Stimulated activated CD4-positive, alpha-beta T cell treated with anti-CD3 and anti-CD28 coated beads, Interleukin-1b, Interleukin-23, amount 100 ng/mL, for 48 hours (primary cell): ENCODE results near the gene PI4KA.
A peak's percentile ranks its signal among the peaks of the same experiment; 100 is the strongest.

Experiments
- DNase-seq: peaks from one replicate; pipeline ENCODE4 v3.0.0-alpha.2; 2020

The PI4KA gene

DNA sequence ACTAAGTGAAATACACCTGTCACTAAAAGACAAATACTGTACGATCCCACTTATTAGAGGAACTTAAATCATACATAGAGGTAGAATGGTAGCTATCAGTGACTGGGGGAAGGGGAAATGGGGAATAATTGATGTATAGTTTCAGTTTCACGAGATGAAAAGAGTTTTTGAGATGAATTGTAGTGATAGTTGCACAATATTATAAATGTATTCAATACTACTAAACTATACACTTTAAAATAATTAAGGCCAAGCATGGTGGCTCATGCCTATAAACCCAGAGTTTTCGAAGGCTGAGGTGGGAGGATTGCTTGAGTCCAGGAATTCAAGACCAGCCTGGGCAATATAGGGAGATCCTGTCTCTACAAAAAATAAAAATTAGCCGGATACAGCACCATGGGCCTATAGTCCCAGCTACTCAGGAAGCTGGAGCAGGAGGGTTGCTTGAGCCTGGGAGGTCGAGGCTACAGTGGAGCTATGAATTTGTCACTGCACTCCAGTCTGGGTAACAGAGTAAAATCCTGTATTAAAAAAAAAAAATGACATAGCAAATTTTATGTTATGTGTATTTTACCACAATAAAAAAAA is 44.3 kb downstream of the PI4KA start:
- no peak for DNase-seq

- DNase-seq, result no peak
Observed at GRCh38 chr22:20813056-20813455, 45.6 kb downstream of the PI4KA start.

- DNase-seq, result no peak
Observed at GRCh38 chr22:20811971-20812660, 46.5 kb downstream of the PI4KA start.

- DNase-seq, result no peak
Observed at GRCh38 chr22:20811171-20811570, 47.4 kb downstream of the PI4KA start.

GRCh38 chr22:20810645-20811044 is 48.0 kb downstream of the PI4KA start:
- peak; percentile 17 for DNase-seq

DNA sequence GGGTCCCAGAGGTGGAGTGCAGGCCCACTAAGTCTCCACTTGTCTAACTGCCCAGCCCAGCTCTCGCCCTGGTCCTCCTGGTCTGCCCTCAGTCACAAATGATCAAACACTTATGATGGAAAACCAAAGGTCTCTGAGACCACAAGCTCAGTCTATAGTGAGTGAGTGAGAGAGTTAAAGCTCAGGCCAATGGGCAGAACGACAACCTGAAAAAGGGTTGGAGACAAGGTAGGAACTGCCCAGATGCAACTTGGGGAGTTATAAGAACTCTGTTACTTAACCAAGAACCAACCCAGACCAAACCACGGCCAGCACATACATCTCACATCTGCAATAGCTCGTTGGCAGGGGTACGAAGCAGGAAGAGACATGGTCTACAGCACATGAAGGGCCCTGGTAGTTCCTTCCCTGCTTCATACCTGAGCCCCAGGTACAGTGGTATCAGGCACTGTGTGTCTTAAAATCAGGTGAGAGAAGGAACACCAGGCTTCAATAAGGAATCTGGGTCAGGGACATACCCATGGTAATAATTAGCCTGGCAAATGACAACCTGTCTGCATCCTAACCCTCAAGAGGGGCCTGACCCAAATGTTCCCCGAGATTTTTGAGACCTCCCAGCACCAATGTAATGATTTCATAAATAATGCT is 48.9 kb downstream of the PI4KA start:
- DNase-seq, result no peak

GRCh38 chr22:20808844-20809243 is 49.8 kb downstream of the PI4KA start:
- no peak for DNase-seq

GRCh38 chr22:20807315-20807752 is 51.3 kb downstream of the PI4KA start:
- DNase-seq, result no peak

DNA sequence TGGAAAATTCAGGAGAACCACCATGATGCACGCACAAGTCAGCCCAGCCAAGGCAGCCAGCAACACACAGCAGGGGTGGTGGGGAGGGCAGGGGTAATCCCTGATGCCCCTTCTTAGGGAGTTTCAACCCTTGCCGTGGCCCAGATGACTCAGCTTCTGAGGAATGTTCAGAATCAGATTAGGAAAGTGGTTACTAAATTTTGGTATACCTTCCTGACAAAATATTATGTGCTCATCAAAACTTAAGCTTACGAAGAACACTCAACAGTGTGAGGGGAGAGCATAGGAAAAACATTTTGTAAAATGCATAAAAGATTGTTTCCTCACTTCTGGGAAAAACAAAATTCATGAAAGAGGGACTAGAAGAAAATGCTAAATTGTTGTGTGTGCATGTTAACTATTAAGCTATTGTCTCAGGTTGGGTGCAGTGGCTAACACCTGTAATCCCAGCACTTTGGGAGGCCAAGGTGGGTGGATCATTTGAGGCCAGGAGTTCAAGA is 52.6 kb downstream of the PI4KA start:
- no peak for DNase-seq

GRCh38 chr22:20804650-20805049 is 54.0 kb downstream of the PI4KA start:
- no peak for DNase-seq

GRCh38 chr22:20803696-20804324 is 54.8 kb downstream of the PI4KA start:
- peak; percentile 11 for DNase-seq

GRCh38 chr22:20802922-20803553 is 55.6 kb downstream of the PI4KA start:
- no peak for DNase-seq

DNA sequence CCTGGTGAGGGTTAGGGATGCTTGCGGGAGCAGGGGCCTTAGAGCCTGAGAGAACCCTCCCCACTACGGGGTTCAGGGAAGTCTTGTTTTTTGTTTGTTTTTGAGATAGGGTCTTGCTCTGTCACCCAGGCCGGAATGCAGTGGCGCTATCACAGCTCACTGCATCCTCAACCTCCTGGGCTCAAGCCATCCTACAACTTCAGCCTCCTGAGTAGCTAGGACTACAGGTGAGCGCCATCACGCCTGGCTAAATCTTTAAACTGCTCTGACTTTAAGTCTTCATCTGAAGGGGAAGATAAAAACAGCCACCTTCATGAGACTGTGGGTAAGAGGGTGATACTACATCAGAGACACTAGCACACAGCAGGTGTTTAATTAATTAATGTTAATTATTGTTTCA is 56.2 kb downstream of the PI4KA start:
- no peak for DNase-seq

GRCh38 chr22:20799449-20799848 is 59.2 kb downstream of the PI4KA start:
- DNase-seq, result no peak

- DNase-seq, result no peak
Observed at GRCh38 chr22:20798974-20799373, 59.6 kb downstream of the PI4KA start.

DNA sequence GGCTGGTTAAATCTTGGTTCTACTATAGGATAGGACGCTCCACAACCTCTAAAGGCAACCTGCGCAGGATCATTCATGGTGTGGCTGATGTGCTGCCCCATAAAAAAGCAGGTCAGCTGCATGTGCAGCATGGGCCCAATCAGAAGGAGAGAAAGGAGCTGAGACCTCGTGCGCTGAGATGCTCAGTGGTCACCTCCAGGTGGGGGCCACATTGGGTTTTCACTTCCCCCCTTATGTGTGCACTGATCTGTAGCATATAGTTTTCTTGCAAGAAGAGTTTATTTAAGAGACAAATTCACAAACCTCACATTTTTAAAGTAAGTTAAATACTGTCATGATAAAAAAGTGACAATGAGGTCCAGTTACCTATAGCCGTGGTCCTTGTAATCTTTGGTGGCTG is 60.4 kb downstream of the PI4KA start:
- DNase-seq, result no peak

- no peak for DNase-seq
Observed at GRCh38 chr22:20796731-20797130, 61.9 kb downstream of the PI4KA start.

DNA sequence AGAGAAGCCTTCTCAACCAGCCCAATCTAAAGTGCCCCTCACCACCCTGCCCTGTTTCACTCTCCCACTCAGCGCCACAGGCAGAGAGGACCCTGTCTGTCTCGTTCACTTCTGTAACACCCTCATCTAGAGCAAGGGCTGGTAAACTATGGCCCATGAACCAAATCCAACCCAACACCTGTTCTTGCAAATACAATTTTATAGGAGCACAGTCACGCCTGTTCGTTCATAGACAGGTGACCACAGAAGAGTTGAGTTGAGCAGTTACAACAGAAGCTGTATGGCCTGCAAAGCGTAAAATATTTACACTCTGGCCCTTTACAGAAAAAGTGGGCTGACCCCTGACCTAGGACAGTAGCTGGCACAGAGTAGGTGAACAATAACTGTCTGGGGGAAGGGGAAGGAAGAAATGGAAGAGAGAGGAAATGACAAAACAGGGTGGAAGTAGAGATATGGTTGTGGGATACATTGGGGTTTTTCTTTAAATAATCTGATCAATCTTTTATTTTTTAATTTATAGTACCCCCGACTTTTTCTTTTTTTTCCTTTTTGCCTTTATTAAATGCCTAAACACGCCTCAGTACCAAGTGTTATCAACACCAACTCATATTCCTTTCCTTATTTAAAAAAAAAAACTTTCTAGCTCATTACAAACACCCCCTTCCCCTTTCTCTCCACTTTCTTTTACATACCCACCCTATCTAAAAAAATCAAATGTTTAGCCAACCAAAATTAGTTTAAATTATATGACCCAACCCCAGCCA is 63.8 kb downstream of the PI4KA start:
- no peak for DNase-seq

GRCh38 chr22:20793748-20794649 is 64.6 kb downstream of the PI4KA start:
- no peak for DNase-seq

DNA sequence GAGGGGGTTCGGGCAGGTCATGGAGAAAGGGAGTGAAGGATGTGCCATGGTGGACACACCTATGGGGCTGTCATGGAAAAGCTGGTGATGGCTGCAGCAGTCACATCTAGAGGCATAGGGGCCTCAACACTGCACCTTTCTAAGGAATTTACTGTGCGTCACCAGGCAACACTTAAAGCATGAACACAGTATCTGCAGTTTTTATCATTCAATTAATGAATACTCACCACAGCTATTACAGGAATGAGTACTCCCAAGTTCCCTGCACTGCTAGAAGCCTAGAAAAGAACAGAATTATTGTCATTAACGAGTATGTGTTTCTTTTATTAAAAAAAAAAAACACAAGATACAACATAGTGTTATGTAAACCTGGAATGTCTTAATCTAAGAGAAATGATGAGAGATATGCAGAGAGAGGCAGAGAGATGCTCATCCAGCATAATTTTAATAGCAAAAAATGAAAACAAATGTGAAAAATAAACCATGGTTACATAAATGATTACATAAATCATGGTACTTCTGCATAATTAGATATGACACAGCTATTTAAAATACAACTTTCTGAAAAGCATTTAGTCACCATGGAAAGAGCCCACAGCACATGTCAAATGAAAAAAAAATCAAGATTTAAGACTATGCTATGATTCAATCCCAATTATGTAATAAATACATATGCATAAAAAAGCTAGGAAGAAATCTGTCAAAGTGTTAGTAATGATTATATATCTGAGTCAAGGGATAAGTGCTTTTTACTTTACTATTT is 65.5 kb downstream of the PI4KA start:
- no peak for DNase-seq
